AG20443 (cell line): ENCODE results near the gene OR51F1.
"Not testable (repeated sequence)": the region's sequence is repeated elsewhere in the genome, so short reads cannot be mapped to it uniquely, and the experiment has no call there.

Experiments used
- DNase-seq: peaks from one replicate; pipeline ENCODE4 v3.0.0; 2012; ENCODE audit warnings: low spot score, mixed read lengths

The OR51F1 gene, protein sequence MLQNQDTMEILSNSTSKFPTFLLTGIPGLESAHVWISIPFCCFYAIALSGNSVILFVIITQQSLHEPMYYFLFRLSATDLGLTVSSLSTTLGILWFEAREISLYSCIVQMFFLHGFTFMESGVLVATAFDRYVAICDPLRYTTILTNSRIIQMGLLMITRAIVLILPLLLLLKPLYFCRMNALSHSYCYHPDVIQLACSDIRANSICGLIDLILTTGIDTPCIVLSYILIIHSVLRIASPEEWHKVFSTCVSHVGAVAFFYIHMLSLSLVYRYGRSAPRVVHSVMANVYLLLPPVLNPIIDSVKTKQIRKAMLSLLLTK

GRCh38 chr11:4769838-4770237, at the start of gene OR51F1:
TSS of gene OR51F1 (minus strand) at chr11:4769938. CDS start at chr11:4769938, 0 bp downstream.
- no peak for DNase-seq

- no peak for DNase-seq
These were observed 39.5 kb upstream of the OR51F1 start for GRCh38 chr11:4809246-4809645.

- no peak for DNase-seq
These were observed 38.7 kb upstream of the OR51F1 start for GRCh38 chr11:4808476-4808875.

DNA sequence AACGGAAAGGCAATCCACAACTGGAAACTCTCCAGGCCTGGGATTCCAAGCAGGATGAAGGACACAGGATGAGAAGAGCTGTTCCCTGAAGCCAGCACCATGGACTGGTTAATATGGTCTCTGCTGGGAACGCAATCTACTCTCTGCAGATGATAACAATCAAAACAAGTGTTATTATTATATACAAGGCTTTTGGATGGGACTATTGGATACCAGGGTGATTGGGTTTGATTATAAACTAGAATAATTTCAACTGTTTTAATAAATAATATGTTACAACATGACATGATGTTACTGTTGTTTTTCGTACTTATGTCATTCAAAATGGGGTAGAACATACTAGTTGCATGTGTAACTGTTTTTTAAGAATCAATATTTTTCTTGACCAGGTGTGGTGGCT, 34.5 kb upstream of the OR51F1 start, which contains the start of gene OR52R1:
OR52R1 (minus strand) TSS at position 101 of the 400 bp plus-strand sequence; CDS start at position 101, 0 bp downstream.
- no peak for DNase-seq

- not testable (repeated sequence) for DNase-seq
These were observed 31.6 kb upstream of the OR51F1 start for GRCh38 chr11:4801316-4801715.

DNA sequence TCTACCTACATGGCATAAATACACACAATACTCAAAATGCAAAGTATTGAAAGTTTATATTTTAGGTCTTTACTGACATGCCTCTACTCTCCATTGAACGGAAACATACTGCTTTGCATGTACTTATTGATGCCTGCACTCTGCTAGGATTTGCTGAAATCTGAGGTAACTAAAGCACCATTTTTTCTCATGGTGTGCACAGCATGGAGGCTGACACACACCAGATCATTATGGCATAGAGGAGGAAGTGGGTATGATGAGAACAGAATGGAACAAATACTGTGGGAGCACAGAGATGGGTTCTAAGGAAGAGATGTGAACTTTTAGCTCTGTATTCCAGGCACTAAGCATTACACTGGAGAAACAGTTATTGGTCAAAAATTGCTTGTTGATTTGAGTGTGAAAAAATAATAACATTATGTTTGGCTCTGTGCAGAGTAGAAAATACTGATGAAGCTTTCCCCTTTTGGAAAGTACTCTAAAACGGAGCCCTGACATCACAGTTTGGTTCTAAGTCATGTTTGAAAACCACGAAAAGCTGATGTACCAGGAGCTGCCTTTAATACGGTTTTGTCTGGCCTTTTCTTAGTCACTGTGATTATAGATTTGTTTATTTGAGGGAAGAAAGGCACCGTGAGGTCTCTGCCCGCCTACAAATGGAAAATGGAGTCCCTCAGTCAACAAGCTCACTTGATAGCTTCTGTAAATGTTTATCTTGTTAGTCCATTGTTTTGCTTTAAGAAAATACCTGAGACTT, 28.9 kb upstream of the OR51F1 start:
- no peak for DNase-seq

- DNase-seq: no peak
These were observed 27.5 kb upstream of the OR51F1 start for GRCh38 chr11:4797206-4797605.

- no peak for DNase-seq
These were observed 12.7 kb upstream of the OR51F1 start for GRCh38 chr11:4782454-4782853.

GRCh38 chr11:4768094-4768493, 1.6 kb downstream of the OR51F1 start:
- no peak for DNase-seq

DNA sequence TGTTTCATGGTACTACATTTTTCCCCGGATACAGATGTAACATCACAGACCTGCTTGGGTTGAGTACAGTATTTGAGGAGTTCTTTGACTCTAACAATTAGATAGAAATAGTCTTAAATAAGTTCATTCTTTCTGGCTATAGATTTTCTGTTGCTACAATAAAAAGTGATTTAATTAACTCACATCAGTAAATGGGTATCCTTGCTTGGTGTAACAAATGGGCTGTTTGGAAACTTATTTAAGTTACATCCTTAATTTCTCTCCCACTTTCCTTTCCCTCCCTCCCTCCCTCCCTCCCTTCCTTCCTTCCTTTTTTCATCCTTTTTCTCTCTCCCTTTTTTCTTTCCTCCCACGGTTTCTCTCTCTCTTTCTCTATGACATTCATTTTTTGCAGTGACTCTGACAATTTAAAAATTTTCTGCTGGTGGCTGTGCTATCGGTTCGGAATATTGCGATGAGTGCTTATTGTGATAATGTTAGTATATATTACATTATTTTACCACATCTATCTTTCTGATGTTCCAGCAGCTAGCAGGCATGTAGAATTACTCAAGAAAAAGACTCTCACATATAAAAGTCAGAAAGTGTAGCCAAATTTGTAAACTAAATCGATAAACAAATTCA, 3.2 kb downstream of the OR51F1 start:
- no peak for DNase-seq

GRCh38 chr11:4763096-4763495, 6.6 kb downstream of the OR51F1 start:
- no peak for DNase-seq

DNA sequence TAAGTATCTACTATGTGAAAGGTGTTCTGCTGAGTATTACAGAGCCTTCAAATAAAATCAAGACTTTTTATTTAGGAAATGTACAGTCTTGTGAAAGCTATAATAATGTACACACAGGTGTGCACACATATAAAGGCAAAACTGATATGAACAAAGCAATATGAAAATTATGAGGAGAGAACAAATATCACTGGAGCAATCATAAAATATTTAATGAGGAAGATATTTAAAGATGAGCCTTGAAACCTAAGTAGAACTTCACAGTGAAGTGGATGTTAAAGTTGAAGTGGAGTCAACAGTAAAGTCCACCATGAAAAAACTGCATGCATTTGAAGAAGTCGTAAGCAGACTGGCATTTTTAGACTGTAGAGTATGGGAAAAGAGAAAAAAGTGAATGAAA, 18.5 kb downstream of the OR51F1 start:
- DNase-seq: no peak

- no peak for DNase-seq
These were observed 21.3 kb downstream of the OR51F1 start for GRCh38 chr11:4748438-4748837.

- DNase-seq: no peak
These were observed 29.0 kb downstream of the OR51F1 start for GRCh38 chr11:4740735-4741134.

GRCh38 chr11:4727171-4727570, 42.6 kb downstream of the OR51F1 start:
- no peak for DNase-seq

DNA sequence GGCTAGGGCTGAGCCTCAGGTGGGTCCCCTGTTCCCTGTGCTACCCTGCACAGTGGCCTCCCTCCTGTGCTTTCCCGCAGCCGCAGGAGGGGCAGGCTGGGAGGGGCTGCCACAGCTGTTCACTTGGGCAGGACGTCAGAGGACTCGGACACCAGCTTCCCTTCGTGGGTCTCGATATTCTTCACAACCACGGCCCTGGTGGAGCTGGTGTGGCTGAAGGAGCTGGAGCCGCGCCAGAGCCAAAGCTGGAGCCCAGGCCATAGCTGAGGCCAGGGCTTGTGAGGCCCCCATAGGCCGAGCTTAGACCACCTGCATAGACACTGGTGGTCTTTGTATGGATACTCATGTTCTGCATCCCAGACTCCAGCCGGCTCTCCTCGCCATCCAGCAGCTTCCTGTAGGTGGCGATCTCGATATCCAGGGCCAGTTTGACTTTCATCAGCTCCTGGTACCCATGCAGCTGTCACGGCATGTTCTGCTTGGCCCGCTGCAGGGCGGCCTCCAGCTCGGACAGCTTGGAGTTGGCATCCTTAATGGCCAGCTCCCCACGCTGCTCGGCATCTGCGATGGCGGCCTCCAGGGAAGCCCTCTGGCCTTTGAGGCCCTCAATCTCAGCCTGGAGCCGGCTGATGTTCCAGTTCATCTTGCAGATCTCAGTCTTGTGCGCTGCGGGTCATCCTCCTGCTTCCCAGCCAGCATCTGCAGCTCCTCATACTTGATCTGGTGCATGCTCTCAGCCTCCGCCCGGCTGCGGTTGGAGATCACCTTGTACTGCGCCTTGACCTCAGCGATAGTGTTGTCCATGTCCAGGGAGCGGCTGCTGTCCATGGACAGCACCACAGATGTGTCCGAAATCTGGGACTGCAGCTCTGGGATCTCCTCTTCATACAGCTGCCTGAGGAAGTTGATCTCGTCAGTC, 46.9 kb downstream of the OR51F1 start:
- not testable (repeated sequence) for DNase-seq
